K562 (cell line): ENCODE results near the gene CCDC185. TPM values are rescaled to one million over a fixed set of nuclear protein-coding genes. Genes with fewer than 3 reads are reported as not detected.

Experiments used
- ATAC-seq: fragments of 200-7000 bp; cut with Tn5 transposase; 3 replicates; pipeline ENCODE4 v1.9.1; 2020; ENCODE audit warnings: moderate library complexity
- BruUV-seq: library from RNA; stranded (reverse); fragments of 400-500 nt; replicated peaks from 2 replicates; lab custom pipeline; 2021; lab: Mats Ljungman, UMichigan
- CTCF ChIA-PET: fragments of 300-600 bp; formaldehyde crosslinking; extraction: SDS; loops from one replicate; lab custom pipeline; 2021; ENCODE audit warnings: low intra/inter-chr PET ratio; lab: Yijun Ruan, JAX
- POLR2A ChIA-PET: fragments of 300-600, 350-650 bp; sonication (Branson Sonifier 250); formaldehyde crosslinking; extraction: SDS; loops from one replicate; lab custom pipeline; 2021; ENCODE audit warnings: antibody characterized with exemption, inconsistent platforms; lab: Yijun Ruan, JAX
- DNase-seq, 4 experiments: peaks; one replicate each; pipeline versions ENCODE4 v3.0.0 to v3.0.0-alpha.2; 2011 to 2018; ENCODE audit warnings: low spot score in 3 of 4, mixed read lengths in 3 of 4; ENCODE audit errors: extremely low read depth in 1 of 4
- FAIRE-seq: peaks from 2 replicates; lab custom pipeline; 2011; peaks lifted over from hg19 to GRCh38; lab: Jason Lieb, UNC
- H2AFZ ChIP-seq: 2 replicates; pipeline ENCODE4 v1.6.0; 2011; ENCODE audit warnings: low read depth, low read length, control low read depth, inconsistent platforms
- H3K27ac ChIP-seq: fragments of 200-600 bp; 3 replicates; pipeline ENCODE4 v1.8.0; 2011; ENCODE audit warnings: low read depth, mild to moderate bottlenecking, control low read depth, inconsistent platforms, low read length, moderate library complexity, mixed read lengths; ENCODE audit errors: extremely low read depth
- H3K27me3 ChIP-seq, 2 experiments: fragments of 300-600 bp in 1 of 2; 2 replicates in 1 of 2; 3 replicates in 1 of 2; pipeline versions ENCODE4 v1.6.0 to v1.8.0; 2011; ENCODE audit warnings: inconsistent platforms in 2 of 2, low read length in 2 of 2, mild to moderate bottlenecking in 1 of 2, mixed read lengths in 1 of 2, moderate library complexity in 1 of 2; ENCODE audit not compliant: control insufficient read depth in 2 of 2, insufficient read depth in 2 of 2
- H3K36me3 ChIP-seq: fragments of 300-600 bp; 3 replicates; pipeline ENCODE4 v1.8.0; 2011; ENCODE audit warnings: mild to moderate bottlenecking, low read length, inconsistent platforms; ENCODE audit not compliant: control insufficient read depth, insufficient read depth
- H3K4me1 ChIP-seq, 2 experiments: fragments of 200-600 bp in 1 of 2; replicated peaks in 1 of 2; 2 replicates in 1 of 2; 3 replicates in 1 of 2; pipeline versions ENCODE4 v1.5.1 to v1.8.0; 2011; ENCODE audit warnings: inconsistent platforms in 2 of 2, low read length in 2 of 2, mild to moderate bottlenecking in 1 of 2, mixed read lengths in 1 of 2, moderate library complexity in 1 of 2; ENCODE audit not compliant: control insufficient read depth in 2 of 2, insufficient read depth in 2 of 2
- H3K4me2 ChIP-seq: 2 replicates; pipeline ENCODE4 v1.6.1; 2011; ENCODE audit warnings: low read length, control low read depth, inconsistent platforms, mixed read lengths; ENCODE audit not compliant: insufficient read depth
- H3K4me3 ChIP-seq: fragments of 200-600 bp; sonication (generic), shearing (Covaris generic); 2 replicates; pipeline ENCODE4 v1.5.1; 2016; ENCODE audit warnings: control low read depth, inconsistent platforms
- H3K79me2 ChIP-seq: fragments of 200-600 bp; 3 replicates; pipeline ENCODE4 v1.8.0; 2011; ENCODE audit warnings: low read length, inconsistent platforms; ENCODE audit not compliant: control insufficient read depth, insufficient read depth
- H3K9ac ChIP-seq, 2 experiments: 2 replicates each; pipeline versions ENCODE4 v1.6.0 to v1.6.1; 2011; ENCODE audit warnings: low read depth in 2 of 2, low read length in 2 of 2, control low read depth in 1 of 2, inconsistent platforms in 1 of 2, mild to moderate bottlenecking in 1 of 2, mixed read lengths in 1 of 2; ENCODE audit not compliant: insufficient read depth in 1 of 2
- H3K9me1 ChIP-seq: one replicate; pipeline ENCODE4 v1.6.0; 2011; ENCODE audit warnings: inconsistent platforms, mild to moderate bottlenecking, low read length, moderate library complexity; ENCODE audit not compliant: control insufficient read depth, insufficient read depth
- H3K9me3 ChIP-seq: replicated peaks from 2 replicates; pipeline ENCODE4 v1.5.1; 2011; ENCODE audit warnings: low read depth, low read length, inconsistent platforms; ENCODE audit not compliant: control insufficient read depth, insufficient read depth
- H4K20me1 ChIP-seq: replicated peaks from 2 replicates; pipeline ENCODE4 v1.6.1; 2011; ENCODE audit warnings: low read length, inconsistent platforms, mixed read lengths; ENCODE audit not compliant: control insufficient read depth, insufficient read depth
- HMG20A ChIP-seq: fragments of 450-650 bp; formaldehyde crosslinking; conservative IDR thresholded peaks from 2 replicates; pipeline ENCODE4 v1.4.0; 2020; ENCODE audit warnings: mild to moderate bottlenecking, mixed read lengths
- KDM1A ChIP-seq, 2 experiments: fragments of 450-650 bp; IDR thresholded peaks; 2 replicates each; pipeline ENCODE4 v1.6.1; 2016; ENCODE audit warnings: mild to moderate bottlenecking in 2 of 2
- NFXL1 ChIP-seq: fragments of 450-650 bp; formaldehyde crosslinking; IDR thresholded peaks from 2 replicates; pipeline ENCODE4 v1.4.0; 2021; ENCODE audit warnings: mild to moderate bottlenecking
- SMAD4 ChIP-seq: fragments of 250-450 bp; sonication (Bioruptor Pico); conservative IDR thresholded peaks from 2 replicates; pipeline ENCODE4 v1.8.0; 2021; ENCODE audit warnings: inconsistent platforms, mild to moderate bottlenecking, moderate library complexity
- TCF7 ChIP-seq: sonication (generic); IDR thresholded peaks from 2 replicates; pipeline ENCODE4 v1.6.1; 2016; ENCODE audit warnings: antibody characterized with exemption, borderline replicate concordance
- ZNF57 ChIP-seq: fragments of 450-650 bp; formaldehyde crosslinking; IDR thresholded peaks from 2 replicates; pipeline ENCODE4 v1.4.0; 2020; ENCODE audit warnings: mild to moderate bottlenecking, moderate library complexity
- WGBS: fragments of 100-300 bp; shearing (Covaris generic); methylation state at CpG from one replicate; pipeline ENCODE4 v1.1.6; 2016; ENCODE audit warnings: low coverage, mixed read lengths; ENCODE audit not compliant: insufficient coverage; ENCODE audit errors: missing lambda C conversion rate; 5-methylcytosine and 5-hydroxymethylcytosine counted together
- in situ Hi-C: fragments of 300-500 bp; cut with MboI; formaldehyde crosslinking; loops from 4 replicates; pipeline ENCODE4 v1.15.0; 2018; ENCODE audit warnings: inconsistent platforms, mixed read lengths
- intact Hi-C: fragments of 100-400 bp; cut with micrococcal nuclease; formaldehyde crosslinking; loops from 2 replicates; pipeline ENCODE4 v1.14.2; 2022
- polyA plus RNA-seq, 8 experiments: library from polyadenylated mRNA; depleted of rRNA in 4 of 8; stranded (reverse) in 5 of 8; unstranded in 3 of 8; fragments of >200 nt; fragmentation: Nextera tagmentation in 2 of 8; fragmentation: Illumina TruSeq in 1 of 8; extraction: Ambion mirVana in 2 of 8; extraction: Trizol in 1 of 8; gene quantifications; 2 replicates each; pipeline versions ENCODE4 v1.2.1 to v1.2.3, GENCODE V29; 2011 to 2014; ENCODE audit warnings: inconsistent platforms in 1 of 8, missing spikeins in 1 of 8
- total RNA-seq, 7 experiments: library from RNA; depleted of rRNA in 6 of 7; stranded (reverse); fragments of >200 nt in 6 of 7; fragmentation: Illumina TruSeq in 2 of 7; extraction: Trizol in 2 of 7; gene quantifications; 2 replicates each; pipeline versions ENCODE4 v1.2.1 to v1.2.3, GENCODE V29; 2011 to 2021; ENCODE audit warnings: low replicate concordance in 1 of 7
- TF ChIP-seq, protein P1 (sequence below), 2 experiments: IDR thresholded peaks; 2 replicates each; pipeline ENCODE4 v1.6.1; 2011; ENCODE audit warnings: borderline replicate concordance in 1 of 2, control low read depth in 1 of 2, low read depth in 1 of 2, low read length in 1 of 2, mild to moderate bottlenecking in 1 of 2, mixed read lengths in 1 of 2, moderate library complexity in 1 of 2; ENCODE audit not compliant: insufficient read depth in 1 of 2, insufficient read length in 1 of 2, poor library complexity in 1 of 2, severe bottlenecking in 1 of 2; ENCODE audit errors: extremely low read depth in 1 of 2
- TF ChIP-seq, protein P2 (sequence below): fragments of 250-450 bp; sonication (Bioruptor Pico); IDR thresholded peaks from 2 replicates; pipeline ENCODE4 v1.5.0; 2022; ENCODE audit warnings: mild to moderate bottlenecking
- TF ChIP-seq, protein P3 (sequence below): IDR thresholded peaks from 2 replicates; pipeline ENCODE4 v1.6.1; 2016; ENCODE audit warnings: missing genetic modification characterization, missing compliant biosample characterization
- TF ChIP-seq, protein P4 (sequence below): IDR thresholded peaks from 2 replicates; pipeline ENCODE4 v1.6.1; 2011; ENCODE audit warnings: borderline replicate concordance, low read depth, mild to moderate bottlenecking, moderate library complexity, low read length; ENCODE audit not compliant: insufficient read depth, poor library complexity, severe bottlenecking

Gene CCDC185
- total and polyA plus RNA-seq, 9 of the 15 experiments (the other 6 are each of a cell fraction or from before 2014, with no cell fraction given): not detected

- TF ChIP-seq, protein P1, sequence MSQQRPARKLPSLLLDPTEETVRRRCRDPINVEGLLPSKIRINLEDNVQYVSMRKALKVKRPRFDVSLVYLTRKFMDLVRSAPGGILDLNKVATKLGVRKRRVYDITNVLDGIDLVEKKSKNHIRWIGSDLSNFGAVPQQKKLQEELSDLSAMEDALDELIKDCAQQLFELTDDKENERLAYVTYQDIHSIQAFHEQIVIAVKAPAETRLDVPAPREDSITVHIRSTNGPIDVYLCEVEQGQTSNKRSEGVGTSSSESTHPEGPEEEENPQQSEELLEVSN (IDR thresholded peaks at IDR 0.05; ENCODE audit: borderline replicate concordance in 1 of 2, extremely low read depth in 1 of 2, insufficient read depth in 1 of 2, insufficient read length in 1 of 2, low read depth in 1 of 2, low read length in 1 of 2, poor library complexity in 1 of 2, severe bottlenecking in 1 of 2): peak in 1 of 2 experiments; percentile 59
- TF ChIP-seq SMAD4 (peak; percentile 54), HMG20A (no peak), TCF7 (no peak)
Observed at GRCh38 chr1:223363856-223364684, 29.1 kb upstream of the CCDC185 start, which contains the start of gene SUSD4 (continued).

GRCh38 chr1:223364685-223365382 lies 28.4 kb upstream of the CCDC185 start:
- no peak overlapping the region for H3K27ac ChIP-seq
- BruUV-seq: no TSS peak
- no peaks in the 10 kb centered on the region for H3K36me3 ChIP-seq
- ATAC-seq (peak; percentile 71), FAIRE-seq (peak; percentile 82), DNase-seq (peak; percentile 26 to 46 (median 30))
- H3K4me3 ChIP-seq: peak overlapping the region; percentile 40
- no peaks in the 10 kb centered on the region for H3K9me1 ChIP-seq
- no peak overlapping the region; the same call in 1 of the 2 replicates for H3K4me2 ChIP-seq
- H2AFZ ChIP-seq: no peak overlapping the region
- ChIA-PET POLR2A (interaction anchor here (0.7 to 1.6 kb wide), 6 partner anchors 10 to 238 kb away, joined by 3 to 5 read pairs (median 4); no protein-coding TSS in a partner anchor), CTCF (no interaction called here)
- intact Hi-C loops (no loop called here), in situ Hi-C loops (no loop called here)
- no peaks in the 10 kb centered on the region for H3K9me3 ChIP-seq
- peaks cover 0 to 23% of the 10 kb centered on the region in 2 experiments; a peak in 3 of 5 replicates for H3K4me1 ChIP-seq
- 0 out of 4 replicates have a peak overlapping the region, but pooled peaks of 1 of the 2 experiments have one; percentile 9 for H3K9ac ChIP-seq
- H3K79me2 ChIP-seq: no peaks in the 10 kb centered on the region
- H3K27me3 ChIP-seq: peaks cover 24 to 27% of the 10 kb centered on the region in 2 experiments
- WGBS: 6% methylated on average over 42 of the region's 55 CpGs
- no peaks in the 10 kb centered on the region for H4K20me1 ChIP-seq
- TF ChIP-seq, protein P2, sequence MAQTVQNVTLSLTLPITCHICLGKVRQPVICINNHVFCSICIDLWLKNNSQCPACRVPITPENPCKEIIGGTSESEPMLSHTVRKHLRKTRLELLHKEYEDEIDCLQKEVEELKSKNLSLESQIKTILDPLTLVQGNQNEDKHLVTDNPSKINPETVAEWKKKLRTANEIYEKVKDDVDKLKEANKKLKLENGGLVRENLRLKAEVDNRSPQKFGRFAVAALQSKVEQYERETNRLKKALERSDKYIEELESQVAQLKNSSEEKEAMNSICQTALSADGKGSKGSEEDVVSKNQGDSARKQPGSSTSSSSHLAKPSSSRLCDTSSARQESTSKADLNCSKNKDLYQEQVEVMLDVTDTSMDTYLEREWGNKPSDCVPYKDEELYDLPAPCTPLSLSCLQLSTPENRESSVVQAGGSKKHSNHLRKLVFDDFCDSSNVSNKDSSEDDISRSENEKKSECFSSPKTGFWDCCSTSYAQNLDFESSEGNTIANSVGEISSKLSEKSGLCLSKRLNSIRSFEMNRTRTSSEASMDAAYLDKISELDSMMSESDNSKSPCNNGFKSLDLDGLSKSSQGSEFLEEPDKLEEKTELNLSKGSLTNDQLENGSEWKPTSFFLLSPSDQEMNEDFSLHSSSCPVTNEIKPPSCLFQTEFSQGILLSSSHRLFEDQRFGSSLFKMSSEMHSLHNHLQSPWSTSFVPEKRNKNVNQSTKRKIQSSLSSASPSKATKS (CRISPR knock-in tag): no peak
- TF ChIP-seq NFXL1 (CRISPR knock-in tag) (no peak), KDM1A (IDR thresholded peaks at IDR 0.05) (peak; percentile 15 to 48; a peak in 2 of 4 replicates), ZNF57 (CRISPR knock-in tag) (no peak)
- TF ChIP-seq, protein P3, sequence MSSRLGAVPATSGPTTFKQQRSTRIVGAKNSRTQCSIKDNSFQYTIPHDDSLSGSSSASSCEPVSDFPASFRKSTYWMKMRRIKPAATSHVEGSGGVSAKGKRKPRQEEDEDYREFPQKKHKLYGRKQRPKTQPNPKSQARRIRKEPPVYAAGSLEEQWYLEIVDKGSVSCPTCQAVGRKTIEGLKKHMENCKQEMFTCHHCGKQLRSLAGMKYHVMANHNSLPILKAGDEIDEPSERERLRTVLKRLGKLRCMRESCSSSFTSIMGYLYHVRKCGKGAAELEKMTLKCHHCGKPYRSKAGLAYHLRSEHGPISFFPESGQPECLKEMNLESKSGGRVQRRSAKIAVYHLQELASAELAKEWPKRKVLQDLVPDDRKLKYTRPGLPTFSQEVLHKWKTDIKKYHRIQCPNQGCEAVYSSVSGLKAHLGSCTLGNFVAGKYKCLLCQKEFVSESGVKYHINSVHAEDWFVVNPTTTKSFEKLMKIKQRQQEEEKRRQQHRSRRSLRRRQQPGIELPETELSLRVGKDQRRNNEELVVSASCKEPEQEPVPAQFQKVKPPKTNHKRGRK (tag): no peak
- TF ChIP-seq, protein P4, sequence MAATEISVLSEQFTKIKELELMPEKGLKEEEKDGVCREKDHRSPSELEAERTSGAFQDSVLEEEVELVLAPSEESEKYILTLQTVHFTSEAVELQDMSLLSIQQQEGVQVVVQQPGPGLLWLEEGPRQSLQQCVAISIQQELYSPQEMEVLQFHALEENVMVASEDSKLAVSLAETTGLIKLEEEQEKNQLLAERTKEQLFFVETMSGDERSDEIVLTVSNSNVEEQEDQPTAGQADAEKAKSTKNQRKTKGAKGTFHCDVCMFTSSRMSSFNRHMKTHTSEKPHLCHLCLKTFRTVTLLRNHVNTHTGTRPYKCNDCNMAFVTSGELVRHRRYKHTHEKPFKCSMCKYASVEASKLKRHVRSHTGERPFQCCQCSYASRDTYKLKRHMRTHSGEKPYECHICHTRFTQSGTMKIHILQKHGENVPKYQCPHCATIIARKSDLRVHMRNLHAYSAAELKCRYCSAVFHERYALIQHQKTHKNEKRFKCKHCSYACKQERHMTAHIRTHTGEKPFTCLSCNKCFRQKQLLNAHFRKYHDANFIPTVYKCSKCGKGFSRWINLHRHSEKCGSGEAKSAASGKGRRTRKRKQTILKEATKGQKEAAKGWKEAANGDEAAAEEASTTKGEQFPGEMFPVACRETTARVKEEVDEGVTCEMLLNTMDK: no peak
